Breast epithelium (tissue), 3 donors: ENCODE measurements around the gene ATP2B3.

Source experiments
- CTCF ChIP-seq, 3 donors: fragments of 450-650 bp; IDR thresholded peaks; one replicate each; pipeline ENCODE4 v1.5.1; 2016 to 2017; ENCODE audit warnings: antibody characterized with exemption in 3 of 3, mild to moderate bottlenecking in 3 of 3, moderate library complexity in 3 of 3
- POLR2A ChIP-seq: fragments of 450-650 bp; IDR thresholded peaks from one replicate; pipeline ENCODE4 v1.6.1; 2016; ENCODE audit warnings: antibody characterized with exemption, mild to moderate bottlenecking, moderate library complexity
- POLR2AphosphoS5 ChIP-seq, 3 donors: sonication (generic); formaldehyde crosslinking; IDR thresholded peaks; one replicate each; pipeline ENCODE4 v1.6.1; 2017; ENCODE audit warnings: antibody characterized with exemption in 3 of 3

DNA sequence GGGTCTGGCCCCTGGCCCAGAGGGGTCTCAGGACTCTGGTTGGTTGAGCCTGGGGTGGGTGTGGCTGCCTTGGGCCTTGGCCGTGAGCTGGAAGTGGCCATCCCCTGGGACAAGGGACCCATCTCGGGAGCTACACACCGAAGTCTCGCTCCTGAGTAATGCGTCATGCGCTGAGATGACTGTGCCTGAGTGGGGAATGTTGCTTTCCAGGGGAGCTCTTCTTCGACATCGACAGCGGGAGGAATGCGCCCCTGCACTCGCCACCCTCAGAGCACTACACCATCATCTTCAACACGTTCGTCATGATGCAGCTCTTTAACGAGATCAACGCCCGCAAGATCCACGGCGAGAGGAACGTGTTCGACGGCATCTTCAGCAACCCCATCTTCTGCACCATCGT, 43.0 kb downstream of the ATP2B3 start:
- no peak for TF ChIP-seq CTCF (IDR thresholded peaks at IDR 0.05)
- TF ChIP-seq POLR2A: no peak
- no peak for TF ChIP-seq POLR2AphosphoS5 (IDR thresholded peaks at IDR 0.05)
